CD4-positive, alpha-beta memory T cell (primary cell): ENCODE data around the gene MSANTD1. TPM values are rescaled to one million over a fixed set of nuclear protein-coding genes. Genes with fewer than 3 reads are reported as not detected.

Source experiments
- CTCF ChIA-PET: fragments of 350-600 bp; sonication (Branson Sonifier 250); formaldehyde crosslinking; loops from one replicate; lab custom pipeline; 2021; ENCODE audit warnings: inconsistent platforms; ENCODE audit not compliant: partially characterized antibody; lab: Charles Lee
- POLR2A ChIA-PET: fragments of 350-600 bp; sonication (Branson Sonifier 250); formaldehyde crosslinking; loops from one replicate; lab custom pipeline; 2021; ENCODE audit not compliant: partially characterized antibody; lab: Charles Lee
- DNase-seq, 5 donors: peaks; one replicate each; pipeline versions ENCODE4 v3.0.0 to v3.0.0-alpha.2; 2020 to 2022; ENCODE audit warnings: mixed read lengths in 1 of 5
- H3K27ac ChIP-seq: one replicate; pipeline ENCODE4 v1.7.0; 2013; ENCODE audit warnings: low read depth, low read length
- H3K27me3 ChIP-seq: 2 replicates; pipeline ENCODE4 v1.7.0; 2013; ENCODE audit warnings: mild to moderate bottlenecking, low read length, moderate library complexity; ENCODE audit not compliant: insufficient read depth
- H3K36me3 ChIP-seq: 2 replicates; pipeline ENCODE4 v1.7.0; 2013; ENCODE audit warnings: mild to moderate bottlenecking, low read length, moderate library complexity; ENCODE audit not compliant: insufficient read depth
- H3K4me1 ChIP-seq: 2 replicates; pipeline ENCODE4 v1.7.0; 2013; ENCODE audit warnings: mild to moderate bottlenecking, low read length, moderate library complexity; ENCODE audit not compliant: insufficient read depth
- H3K4me3 ChIP-seq, 2 donors: one replicate each; pipeline ENCODE4 v1.7.0; 2013; ENCODE audit warnings: low read length in 2 of 2, mild to moderate bottlenecking in 1 of 2
- H3K9me3 ChIP-seq, 2 donors: one replicate each; pipeline ENCODE4 v1.7.0; 2013; ENCODE audit warnings: low read length in 2 of 2, control low read depth in 1 of 2; ENCODE audit not compliant: control insufficient read depth in 1 of 2
- H3K27ac Mint-ChIP-seq, 7 donors: one replicate each; pipeline ENCODE4 v1.8.0; 2020 to 2021; ENCODE audit warnings: mixed read lengths in 7 of 7, mild to moderate bottlenecking in 6 of 7, inconsistent platforms in 3 of 7, moderate library complexity in 3 of 7
- H3K27me3 Mint-ChIP-seq, 2 donors: one replicate each; pipeline ENCODE4 v1.8.0; 2020 to 2021; ENCODE audit warnings: mixed read lengths in 2 of 2
- H3K36me3 Mint-ChIP-seq, 2 donors: one replicate each; pipeline ENCODE4 v1.8.0; 2020 to 2021; ENCODE audit warnings: mixed read lengths in 2 of 2, inconsistent platforms in 1 of 2, mild to moderate bottlenecking in 1 of 2
- H3K4me1 Mint-ChIP-seq, 4 donors: one replicate each; pipeline ENCODE4 v1.8.0; 2020 to 2021; ENCODE audit warnings: mixed read lengths in 4 of 4, mild to moderate bottlenecking in 1 of 4
- H3K4me3 Mint-ChIP-seq, 8 donors: one replicate each; pipeline ENCODE4 v1.8.0; 2020 to 2021; ENCODE audit warnings: mixed read lengths in 8 of 8, mild to moderate bottlenecking in 7 of 8, moderate library complexity in 6 of 8, inconsistent platforms in 3 of 8
- H3K9me3 Mint-ChIP-seq, 8 donors: one replicate each; pipeline ENCODE4 v1.8.0; 2020 to 2021; ENCODE audit warnings: mixed read lengths in 8 of 8, mild to moderate bottlenecking in 5 of 8, inconsistent platforms in 3 of 8, moderate library complexity in 1 of 8
- intact Hi-C: fragments of 100-400 bp; cut with micrococcal nuclease; formaldehyde crosslinking; loops from one replicate; pipeline ENCODE4 v1.15.1; 2023
- polyA plus RNA-seq, 2 donors: library from polyadenylated mRNA; unstranded; fragments of 300-500 nt; fragmentation: Illumina TruSeq; gene quantifications; one replicate each; pipeline ENCODE4 v1.2.3, GENCODE V29; 2021
- total RNA-seq, 2 experiments: library from RNA; stranded (reverse); gene quantifications; one replicate each; pipeline ENCODE4 v1.2.3, GENCODE V29; 2021

MSANTD1 gene
- total RNA-seq (1 to 10 TPM; 2.0 to 2.2 TPM), polyA plus RNA-seq (under 1 TPM in 1 of 2 donors, not detected in 1; 0.08 TPM)

DNA sequence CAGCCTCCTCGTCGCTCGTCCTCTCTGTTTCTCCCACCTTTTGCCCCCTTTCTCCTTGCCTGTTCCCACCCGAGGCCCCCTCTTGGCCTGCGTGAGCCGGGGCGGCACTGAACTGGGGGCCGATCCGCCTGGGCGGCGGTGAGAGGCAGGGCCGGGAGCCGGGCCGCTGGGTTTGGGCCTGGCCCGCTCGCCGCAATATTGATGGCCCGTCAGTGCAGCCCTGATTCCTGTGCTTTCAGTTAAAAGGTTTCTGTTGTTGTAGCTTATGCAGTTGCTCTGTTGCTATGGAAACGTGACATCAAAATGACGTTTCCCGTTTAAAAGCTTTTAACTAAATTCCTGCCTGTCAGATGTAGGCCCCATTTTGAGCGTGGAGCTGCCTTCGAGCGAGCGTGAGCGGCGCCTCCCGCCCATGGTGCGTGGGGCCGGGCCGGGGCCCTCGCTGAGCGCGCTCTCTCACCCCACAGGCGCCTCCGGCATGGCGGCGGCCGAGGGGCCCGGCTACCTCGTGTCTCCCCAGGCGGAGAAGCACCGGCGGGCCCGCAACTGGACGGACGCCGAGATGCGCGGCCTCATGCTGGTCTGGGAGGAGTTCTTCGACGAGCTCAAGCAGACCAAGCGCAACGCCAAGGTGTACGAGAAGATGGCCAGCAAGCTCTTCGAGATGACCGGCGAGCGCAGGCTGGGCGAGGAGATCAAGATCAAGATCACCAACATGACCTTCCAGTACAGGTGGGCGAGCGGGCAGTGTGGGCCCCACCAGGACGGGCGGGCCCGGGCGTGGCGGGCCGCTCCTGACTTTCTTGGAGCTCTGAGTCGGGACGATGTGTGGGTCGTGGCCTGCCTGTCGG is at the start of gene MSANTD1:
Gene MSANTD1 (plus strand): TSS at position 349 of the 851 bp plus-strand sequence. CDS start 64 bp downstream, at position 413.
- H3K27me3 Mint-ChIP-seq, result no peaks in the 10 kb centered on the region
- Histone ChIP-seq H3K27me3 (no peaks in the 10 kb centered on the region), H3K9me3 (no peaks in the 10 kb centered on the region), H3K4me1 (no peaks in the 10 kb centered on the region), H3K36me3 (no peaks in the 10 kb centered on the region), H3K27ac (no peak within 1 kb of the TSS), H3K4me3 (no peak within 1 kb of the TSS)
- ChIA-PET POLR2A (no interaction called here), CTCF (no interaction called here)
- intact Hi-C loops, result no loop called here
- no peaks in the 10 kb centered on the region for H3K36me3 Mint-ChIP-seq
- DNase-seq, result no peak
- H3K4me3 Mint-ChIP-seq, result no peak within 1 kb of the TSS
- H3K9me3 Mint-ChIP-seq, result no peaks in the 10 kb centered on the region
- H3K27ac Mint-ChIP-seq, result peak within 1 kb of the TSS in 1 of 7 donors; percentile 60
- no peaks in the 10 kb centered on the region for H3K4me1 Mint-ChIP-seq

DNA sequence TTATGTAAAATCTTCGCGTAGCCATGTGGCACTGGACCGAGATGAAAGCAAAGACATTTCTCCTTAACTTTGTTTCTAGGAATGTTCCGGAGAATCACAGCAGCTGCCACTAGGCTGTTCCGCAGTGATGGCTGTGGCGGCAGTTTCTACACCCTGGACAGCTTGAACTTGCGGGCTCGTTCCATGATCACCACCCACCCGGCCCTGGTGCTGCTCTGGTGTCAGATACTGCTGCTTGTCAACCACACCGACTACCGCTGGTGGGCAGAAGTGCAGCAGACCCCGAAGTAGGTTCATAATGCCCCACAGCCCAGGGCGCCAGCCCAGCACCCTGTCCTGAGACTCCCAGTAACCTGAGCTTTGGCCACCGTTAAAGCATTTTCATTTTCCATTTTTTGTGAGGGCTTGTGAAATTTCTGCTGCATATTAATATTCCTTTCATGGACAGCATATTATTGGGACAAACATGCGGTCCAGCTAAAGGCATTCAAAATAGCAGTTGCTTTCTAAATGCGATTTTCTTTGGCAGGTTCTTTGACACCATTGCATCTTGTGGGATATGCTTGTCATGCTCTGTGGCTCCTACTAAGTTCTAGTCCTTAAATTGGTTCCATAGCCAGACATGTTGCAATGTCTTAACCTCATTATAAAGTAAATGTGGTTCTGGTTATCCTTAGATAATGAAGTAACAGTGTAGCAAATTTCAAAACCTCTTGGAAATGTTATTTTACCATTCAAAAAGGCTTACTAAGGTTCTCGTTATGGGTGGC is 49.1 kb upstream of the MSANTD1 start:
- ChIA-PET POLR2A (interaction anchor here (0.6 kb wide), 1 partner anchor 8 kb away, joined by 3 read pairs; no protein-coding TSS in a partner anchor), CTCF (interaction anchor here (0.8 to 1.3 kb wide), 2 partner anchors 9 to 45 kb away, joined by 3 read pairs; no protein-coding TSS in a partner anchor)
- H3K27me3 Mint-ChIP-seq, result no peaks in the 10 kb centered on the region
- H3K36me3 ChIP-seq, result no peaks in the 10 kb centered on the region
- H3K9me3 ChIP-seq, result no peaks in the 10 kb centered on the region
- no peaks in the 10 kb centered on the region for H3K9me3 Mint-ChIP-seq
- no peak for DNase-seq
- H3K4me3 ChIP-seq, result no peak overlapping the region
- H3K4me3 Mint-ChIP-seq, result no peak overlapping the region
- H3K27me3 ChIP-seq, result no peaks in the 10 kb centered on the region
- intact Hi-C loops, result no loop called here
- no peak overlapping the region for H3K27ac ChIP-seq
- peaks cover 23 to 24% of the 10 kb centered on the region in 2 donors for H3K36me3 Mint-ChIP-seq
- H3K27ac Mint-ChIP-seq, result no peak overlapping the region
- H3K4me1 Mint-ChIP-seq, result peaks cover 48 to 76% (median 58%) of the 10 kb centered on the region in 4 donors
- H3K4me1 ChIP-seq, result peaks cover 75% of the 10 kb centered on the region

DNA sequence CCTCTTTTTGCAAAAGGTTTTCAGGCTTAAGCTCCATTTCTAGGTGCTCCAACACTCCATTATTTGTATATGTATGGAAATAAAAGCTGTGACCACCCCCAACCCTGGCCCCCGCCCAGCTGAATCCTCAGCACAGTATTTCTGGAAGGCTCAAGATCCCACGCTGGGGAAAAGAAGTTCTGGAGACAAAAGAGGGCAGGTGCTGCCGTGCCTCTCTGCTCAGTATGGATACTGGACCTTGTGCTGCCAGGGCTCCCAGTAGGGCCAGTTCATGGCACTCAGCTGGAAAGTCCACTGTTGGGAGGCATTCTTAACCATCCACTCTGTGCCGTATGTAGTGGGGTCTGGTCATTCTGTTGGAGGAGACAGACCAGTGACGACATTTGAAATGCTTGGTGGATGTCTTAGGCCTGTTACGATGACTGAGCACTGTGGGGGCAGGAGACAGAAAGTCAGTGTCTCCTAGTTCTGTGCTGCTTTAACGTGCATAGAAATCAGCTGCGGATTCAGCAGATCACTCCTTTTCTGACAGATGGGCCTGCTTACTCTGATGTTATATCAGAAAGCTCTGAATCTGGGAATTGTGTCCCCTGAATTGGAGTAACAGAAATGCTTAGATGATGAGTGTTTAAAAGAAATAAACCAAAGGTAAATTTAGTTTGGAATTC is 48.4 kb upstream of the MSANTD1 start:
- Mint-ChIP-seq H3K27me3 (no peaks in the 10 kb centered on the region), H3K4me1 (peaks cover 44 to 68% (median 52%) of the 10 kb centered on the region in 4 donors), H3K4me3 (peak overlapping the region in 2 of 8 donors; percentile 5 to 34), H3K9me3 (no peaks in the 10 kb centered on the region), H3K36me3 (peaks cover 19 to 23% of the 10 kb centered on the region in 2 donors), H3K27ac (no peak overlapping the region)
- intact Hi-C loops, result no loop called here
- Histone ChIP-seq H3K4me1 (peaks cover 68% of the 10 kb centered on the region), H3K27me3 (no peaks in the 10 kb centered on the region), H3K4me3 (no peak overlapping the region), H3K27ac (no peak overlapping the region), H3K9me3 (no peaks in the 10 kb centered on the region), H3K36me3 (no peaks in the 10 kb centered on the region)
- CTCF ChIA-PET, result interaction anchor here (0.8 to 2.4 kb wide), 4 partner anchors 8 to 44 kb away, joined by 3 to 13 read pairs (median 3); no protein-coding TSS in a partner anchor
- POLR2A ChIA-PET, result interaction anchor here (0.6 kb wide), 1 partner anchor 9 kb away, joined by 3 read pairs; no protein-coding TSS in a partner anchor
- no peak for DNase-seq

DNA sequence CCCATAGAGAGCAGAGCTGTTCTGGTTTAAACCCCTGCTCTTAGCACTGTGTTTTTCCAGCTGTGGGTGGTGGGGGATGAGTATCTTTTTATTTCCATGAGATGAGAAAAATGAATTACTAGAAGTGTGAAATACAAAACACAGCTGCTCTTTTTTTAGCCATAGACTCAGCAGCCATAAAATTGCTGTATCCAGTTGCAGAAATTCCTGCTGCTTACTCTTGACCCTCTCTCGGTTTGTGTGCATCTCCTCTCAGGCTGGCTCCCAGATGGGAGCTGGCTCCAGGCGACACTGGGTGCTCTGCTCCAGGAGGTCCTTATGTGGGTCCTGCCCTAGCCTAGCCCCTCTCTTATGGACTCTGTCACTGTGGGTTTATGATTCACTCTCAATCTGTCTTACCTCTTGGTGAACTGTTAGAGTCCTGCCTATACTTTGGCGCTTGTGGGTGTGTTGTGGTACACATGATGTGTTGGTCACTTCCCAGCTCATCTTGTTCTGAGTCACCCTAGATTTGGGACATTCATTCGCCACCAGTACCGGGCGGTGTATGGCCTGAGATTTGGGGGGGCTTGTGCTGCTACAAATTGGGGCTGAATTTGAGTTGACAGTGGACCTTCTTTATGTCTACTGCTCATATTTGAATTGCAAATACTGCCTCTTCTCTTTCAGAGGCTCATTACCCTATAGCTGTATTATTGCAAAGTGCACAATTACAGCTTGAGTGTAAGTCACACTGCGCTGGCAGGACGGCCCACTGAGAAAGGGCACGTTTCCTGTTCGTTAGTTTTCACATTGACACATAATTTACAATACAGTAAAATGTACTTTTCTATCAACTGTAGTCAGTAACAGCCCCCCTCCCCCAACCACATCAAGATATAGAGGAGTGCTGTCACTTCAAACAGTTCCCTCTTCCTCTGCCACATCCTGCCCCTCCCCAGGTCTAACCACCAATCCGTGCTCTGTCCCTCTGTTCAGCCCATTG is 46.9 kb upstream of the MSANTD1 start:
- H3K4me3 ChIP-seq, result peak overlapping the region in 1 of 2 donors; percentile 30
- intact Hi-C loops, result loop anchor here (1.0 to 2.0 kb wide), 2 partner anchors 8 to 91 kb away; partner anchors contain the start of gene RGS12
- peak overlapping the region; percentile 38 to 86 (median 82) for H3K27ac Mint-ChIP-seq
- ChIA-PET CTCF (interaction anchor here (1.4 to 2.4 kb wide), 4 partner anchors 9 to 94 kb away, joined by 3 to 13 read pairs (median 4); no protein-coding TSS in a partner anchor), POLR2A (interaction anchor here (0.8 to 1.5 kb wide), 4 partner anchors 8 to 23 kb away, joined by 3 to 7 read pairs (median 4); no protein-coding TSS in a partner anchor)
- no peaks in the 10 kb centered on the region for H3K9me3 Mint-ChIP-seq
- H3K27me3 Mint-ChIP-seq, result no peaks in the 10 kb centered on the region
- DNase-seq, result peak; percentile 83 to 89 (median 87)
- peak overlapping the region; percentile 3 for H3K27ac ChIP-seq
- H3K36me3 ChIP-seq, result peaks cover 7% of the 10 kb centered on the region
- H3K4me1 Mint-ChIP-seq, result peaks cover 31 to 54% (median 40%) of the 10 kb centered on the region in 4 donors
- H3K27me3 ChIP-seq, result no peaks in the 10 kb centered on the region
- peaks cover 24 to 27% of the 10 kb centered on the region in 2 donors for H3K36me3 Mint-ChIP-seq
- H3K4me3 Mint-ChIP-seq, result peak overlapping the region; percentile 21 to 84 (median 76)
- H3K4me1 ChIP-seq, result peaks cover 54% of the 10 kb centered on the region
- H3K9me3 ChIP-seq, result no peaks in the 10 kb centered on the region

DNA sequence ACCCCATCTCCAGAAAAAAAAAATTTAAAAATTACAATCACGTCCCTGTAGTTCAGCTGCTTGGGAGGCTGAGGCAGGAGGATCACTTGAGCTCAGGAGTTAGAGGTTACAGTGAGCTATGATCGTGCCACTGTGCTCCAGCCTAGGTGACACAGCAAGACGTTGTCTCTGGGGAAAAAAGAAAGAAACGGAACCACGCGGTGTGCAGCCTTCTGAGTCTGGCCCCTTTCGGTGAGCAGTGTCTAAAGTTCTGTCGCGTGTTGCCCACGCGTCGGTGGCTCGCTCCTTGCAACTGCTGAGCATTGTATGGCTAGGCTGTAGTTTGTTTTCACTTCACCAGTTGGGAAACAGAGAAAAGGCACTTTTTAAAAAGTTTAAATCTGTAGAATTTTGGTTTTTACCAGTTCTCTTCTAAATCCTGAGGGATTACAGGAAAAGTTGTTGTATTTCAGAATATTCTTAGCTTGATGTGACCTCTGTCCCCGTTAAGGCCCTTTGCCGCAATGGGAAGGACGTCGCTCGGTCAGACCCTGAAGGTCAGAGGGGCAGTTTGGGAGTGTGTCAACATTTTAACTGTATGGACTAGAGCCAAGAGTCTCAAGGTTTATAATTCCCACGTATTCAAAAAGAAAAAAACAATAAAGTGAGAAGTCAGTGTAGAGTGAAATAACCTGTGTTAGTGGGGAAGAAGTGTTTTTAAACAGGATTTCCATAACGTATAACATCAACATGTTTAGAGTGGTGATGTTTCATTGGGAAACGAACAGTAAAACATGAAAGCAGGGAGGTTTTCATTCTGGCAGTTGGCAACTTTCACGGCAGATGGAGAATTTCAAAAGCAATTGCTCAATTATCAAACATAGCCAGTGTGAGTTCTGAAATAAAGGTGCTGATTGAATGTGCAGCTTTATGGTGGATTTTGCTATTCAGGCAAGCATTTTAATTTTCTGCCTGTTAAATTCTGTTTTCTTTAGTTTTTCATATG is 45.8 kb upstream of the MSANTD1 start:
- Histone ChIP-seq H3K9me3 (no peaks in the 10 kb centered on the region), H3K4me1 (peaks cover 45% of the 10 kb centered on the region), H3K4me3 (peak overlapping the region in 1 of 2 donors; percentile 30), H3K36me3 (peaks cover 15% of the 10 kb centered on the region), H3K27ac (no peak overlapping the region), H3K27me3 (no peaks in the 10 kb centered on the region)
- no peaks in the 10 kb centered on the region for H3K27me3 Mint-ChIP-seq
- peaks cover 25 to 44% (median 31%) of the 10 kb centered on the region in 4 donors for H3K4me1 Mint-ChIP-seq
- peak overlapping the region; percentile 62 to 87 (median 82) for H3K27ac Mint-ChIP-seq
- intact Hi-C loops, result loop anchor here (1.0 to 2.0 kb wide), 2 partner anchors 9 to 90 kb away; partner anchors contain the start of gene RGS12
- peaks cover 31% of the 10 kb centered on the region in 2 donors for H3K36me3 Mint-ChIP-seq
- H3K4me3 Mint-ChIP-seq, result peak overlapping the region; percentile 21 to 84 (median 76)
- DNase-seq, result no peak
- H3K9me3 Mint-ChIP-seq, result no peaks in the 10 kb centered on the region
- CTCF ChIA-PET, result interaction anchor here (0.9 to 2.4 kb wide), 4 partner anchors 8 to 143 kb away, joined by 3 to 13 read pairs (median 8); no protein-coding TSS in a partner anchor
- POLR2A ChIA-PET, result interaction anchor here (1.1 to 1.5 kb wide), 3 partner anchors 9 to 22 kb away, joined by 4 to 7 read pairs (median 4); no protein-coding TSS in a partner anchor
